Epithelial cell of proximal tubule (primary cell): ENCODE data around the gene EMX2. TPM values are rescaled to one million over a fixed set of nuclear protein-coding genes. Genes with fewer than 3 reads are reported as not detected.

Source experiments
- DNase-seq: peaks from one replicate; pipeline ENCODE4 v3.0.0-alpha.2; 2011; ENCODE audit warnings: low read depth
- H3K4me3 ChIP-seq: 2 replicates; pipeline ENCODE4 v1.5.1; 2011; ENCODE audit warnings: low read depth, mild to moderate bottlenecking, low read length
- CTCF ChIP-seq: conservative IDR thresholded peaks from 2 replicates; pipeline ENCODE4 v1.5.1; 2012; ENCODE audit warnings: low read depth, mild to moderate bottlenecking, low read length
- total RNA-seq: library from RNA; depleted of rRNA; stranded (reverse); fragments of >200 nt; gene quantifications from 2 replicates; pipeline ENCODE4 v1.2.3, GENCODE V29; 2015

The EMX2 gene
- total RNA-seq: 5.7 and 10.7 TPM in 2 replicates

DNA sequence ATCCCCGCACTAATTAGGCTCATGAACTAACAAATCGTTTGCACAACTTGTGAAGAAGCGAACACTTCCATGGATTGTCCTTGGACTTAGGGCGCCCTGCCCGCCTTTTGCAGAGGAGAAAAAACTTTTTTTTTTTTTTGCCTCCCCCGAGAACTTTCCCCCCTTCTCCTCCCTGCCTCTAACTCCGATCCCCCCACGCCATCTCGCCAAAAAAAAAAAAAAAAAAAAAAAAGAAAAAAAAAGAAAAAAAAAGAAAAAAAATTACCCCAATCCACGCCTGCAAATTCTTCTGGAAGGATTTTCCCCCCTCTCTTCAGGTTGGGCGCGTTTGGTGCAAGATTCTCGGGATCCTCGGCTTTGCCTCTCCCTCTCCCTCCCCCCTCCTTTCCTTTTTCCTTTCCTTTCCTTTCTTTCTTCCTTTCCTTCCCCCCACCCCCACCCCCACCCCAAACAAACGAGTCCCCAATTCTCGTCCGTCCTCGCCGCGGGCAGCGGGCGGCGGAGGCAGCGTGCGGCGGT is at the start of gene EMX2:
EMX2 (plus strand) TSS at position 41 of the 519 bp plus-strand sequence. CDS start 522 bp downstream, outside the sequence.
- TF ChIP-seq CTCF: no peak
- H3K4me3 ChIP-seq: peak within 1 kb of the TSS; percentile 95
- DNase-seq: no peak

DNA sequence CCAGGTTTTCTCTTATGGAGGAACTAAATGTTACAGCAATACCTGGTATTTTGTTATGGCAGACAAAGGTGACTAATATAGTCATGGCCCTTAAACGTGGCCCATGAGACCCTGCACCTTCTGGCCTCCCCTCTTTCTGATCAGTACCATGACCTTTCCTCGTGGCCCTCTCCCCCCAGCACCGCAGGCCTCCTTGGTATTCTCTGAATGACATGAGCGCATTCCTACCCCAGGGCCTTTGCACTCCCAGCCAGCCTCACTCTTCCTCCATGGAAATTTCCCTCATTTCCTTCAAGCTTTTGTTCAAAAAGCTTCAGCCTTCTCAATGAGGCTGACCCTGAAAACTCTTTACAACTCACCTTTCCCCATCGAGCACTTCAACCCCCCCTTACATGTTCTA is 46.5 kb upstream of the EMX2 start:
- DNase-seq: no peak
- TF ChIP-seq CTCF: no peak
- H3K4me3 ChIP-seq: no peak overlapping the region

GRCh38 chr10:117496616-117497028 is 45.9 kb upstream of the EMX2 start:
- DNase-seq: peak; percentile 33
- H3K4me3 ChIP-seq: no peak overlapping the region
- peak; percentile 97 for TF ChIP-seq CTCF

DNA sequence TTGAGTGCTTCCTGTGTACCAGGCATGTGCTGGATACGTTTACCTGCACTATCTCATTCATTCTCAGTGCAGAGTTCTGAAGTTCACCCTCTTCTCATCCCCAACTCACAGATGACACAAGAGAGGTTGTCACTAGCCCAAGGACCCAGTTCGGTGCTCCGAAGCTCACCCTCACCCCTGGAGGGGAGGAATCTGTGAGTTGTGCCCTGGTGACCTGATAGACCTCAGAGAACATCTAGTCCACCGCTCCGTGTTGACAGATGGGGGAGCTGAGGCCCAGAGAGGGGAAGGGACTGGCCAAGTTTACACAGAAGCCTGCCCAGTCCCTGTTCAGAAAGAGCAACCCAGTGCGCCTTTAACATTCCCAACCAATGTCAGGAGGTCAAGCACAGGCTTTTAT is 44.8 kb upstream of the EMX2 start:
- TF ChIP-seq CTCF: no peak
- H3K4me3 ChIP-seq: no peak overlapping the region
- DNase-seq: no peak

DNA sequence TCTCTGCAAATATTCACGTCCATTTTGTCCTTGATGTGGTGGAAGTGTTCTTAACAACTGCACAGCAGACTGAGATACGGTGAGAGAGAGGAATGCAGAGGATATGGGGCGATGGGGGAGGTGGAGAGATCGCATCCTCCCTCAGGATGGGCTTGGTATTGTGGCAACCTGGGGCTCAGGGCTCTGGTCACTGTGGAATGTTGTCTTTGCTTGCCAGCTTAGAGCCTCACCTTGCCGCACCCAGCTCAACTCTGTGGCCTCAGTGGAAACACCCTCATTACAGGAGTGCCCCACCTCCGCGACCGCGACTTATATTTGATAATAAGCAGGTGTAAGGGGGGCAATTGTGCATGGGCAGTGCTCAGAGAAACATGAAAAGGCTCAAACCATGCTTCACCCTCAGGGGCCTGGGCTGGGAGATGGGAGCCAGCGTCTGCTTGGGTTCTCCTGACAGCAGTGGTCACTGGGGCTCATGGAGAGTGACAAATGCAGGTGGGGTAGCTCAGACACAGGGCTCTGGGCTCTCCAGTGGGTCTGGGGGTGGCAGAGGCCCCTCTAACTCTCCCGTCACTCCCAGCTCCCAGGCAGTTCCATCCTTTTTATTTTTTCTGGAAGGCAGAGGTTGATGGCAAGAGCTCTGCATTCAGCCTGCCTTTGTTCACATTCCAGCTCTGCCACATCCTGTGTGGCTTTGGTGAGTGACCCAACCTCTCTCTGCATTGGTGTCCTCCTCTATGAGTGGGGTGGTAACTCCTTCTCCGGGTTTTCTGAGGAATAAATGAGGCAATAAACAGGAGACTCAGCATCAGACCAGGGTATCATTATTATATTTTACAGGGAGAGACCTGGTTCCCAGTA is 43.1 kb upstream of the EMX2 start:
- no peak for DNase-seq
- no peak overlapping the region for H3K4me3 ChIP-seq
- no peak for TF ChIP-seq CTCF

DNA sequence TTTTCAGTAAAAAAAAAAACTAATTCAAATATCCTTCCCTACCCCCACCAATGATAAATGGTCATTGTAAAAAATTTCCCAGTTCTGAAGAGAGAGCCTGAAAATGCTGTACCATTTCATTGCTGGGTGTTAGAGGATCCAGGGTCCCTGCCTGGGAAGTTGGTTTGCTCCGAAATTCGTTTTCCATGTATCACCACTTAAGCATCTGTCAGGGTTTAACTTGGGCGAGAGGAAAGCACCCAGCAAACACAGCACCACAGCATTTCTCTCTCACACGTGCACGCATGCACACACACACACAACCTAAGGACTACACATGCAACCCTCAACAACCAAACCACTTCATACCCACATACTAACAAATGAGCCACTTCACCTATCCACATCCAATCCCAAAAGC is 42.1 kb upstream of the EMX2 start:
- no peak for TF ChIP-seq CTCF

DNA sequence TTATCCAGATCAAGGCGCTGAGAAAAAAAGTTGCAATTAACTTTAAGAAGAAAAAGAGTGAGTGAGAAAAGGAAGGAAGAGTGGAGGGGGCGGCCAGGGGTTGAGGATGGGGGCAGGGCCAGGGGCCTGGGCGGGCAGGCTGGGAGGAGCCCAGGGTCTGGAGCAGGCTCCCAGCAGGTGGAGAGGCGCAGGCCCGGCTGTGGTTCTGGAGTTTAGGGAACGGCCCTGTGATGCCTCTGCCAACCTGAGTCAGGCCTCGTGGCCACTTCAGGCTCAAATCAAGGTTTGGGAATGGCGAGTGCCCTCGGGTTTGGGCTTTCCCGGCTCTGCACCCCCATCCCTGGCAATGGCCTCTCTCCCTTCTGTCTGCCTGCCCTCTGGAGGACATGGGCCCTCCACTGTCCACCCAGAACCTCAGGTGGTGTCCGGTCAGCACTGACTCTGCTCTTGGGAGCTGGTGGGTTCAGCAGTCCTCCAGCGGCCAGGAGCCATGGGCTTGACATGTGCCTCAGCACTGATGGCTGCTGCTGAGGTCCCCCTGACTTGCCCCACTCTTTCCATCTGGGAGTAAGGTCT is 41.0 kb upstream of the EMX2 start:
- H3K4me3 ChIP-seq: no peak overlapping the region
- TF ChIP-seq CTCF: no peak
- DNase-seq: no peak

More for the DNA sequence above, 42.1 kb upstream of the EMX2 start:
- no peak overlapping the region for H3K4me3 ChIP-seq
- no peak for DNase-seq
